K562 (cell line): ENCODE results near the gene ARG1. TPM values are rescaled to one million over a fixed set of nuclear protein-coding genes. Genes with fewer than 3 reads are reported as not detected.

Source experiments
- CBX1 ChIP-seq: sonication (generic); IDR thresholded peaks from 2 replicates; pipeline ENCODE4 v1.6.1; 2016; ENCODE audit warnings: antibody characterized with exemption, low read depth, mild to moderate bottlenecking
- CCAR2 ChIP-seq: fragments of 200-400 bp; formaldehyde crosslinking; IDR thresholded peaks from 2 replicates; pipeline ENCODE4 v1.6.1; 2017; ENCODE audit warnings: mild to moderate bottlenecking, low read depth, low read length
- DDX20 ChIP-seq: fragments of 450-650 bp; IDR thresholded peaks from 2 replicates; pipeline ENCODE4 v1.6.1; 2016; ENCODE audit warnings: missing genetic modification characterization, low read depth, mild to moderate bottlenecking, missing compliant biosample characterization, moderate library complexity
- DPF2 ChIP-seq: fragments of 450-650 bp; IDR thresholded peaks from 2 replicates; pipeline ENCODE4 v1.6.1; 2016
- HCFC1 ChIP-seq: IDR thresholded peaks from 2 replicates; pipeline ENCODE4 v1.6.1; 2012; ENCODE audit warnings: low read depth, low read length, improper control_type of control experiment
- HDGF ChIP-seq: fragments of 450-650 bp; IDR thresholded peaks from 2 replicates; pipeline ENCODE4 v1.6.1; 2016
- KDM2B ChIP-seq: fragments of 250-450 bp; sonication (Bioruptor Pico); IDR thresholded peaks from 2 replicates; pipeline ENCODE4 v1.8.0; 2021; ENCODE audit warnings: mild to moderate bottlenecking, moderate library complexity
- MECOM ChIP-seq: fragments of 250-450 bp; sonication (Bioruptor Pico); IDR thresholded peaks from 2 replicates; pipeline ENCODE4 v1.8.0; 2022; ENCODE audit warnings: inconsistent platforms
- RFX1 ChIP-seq: fragments of 450-650 bp; IDR thresholded peaks from 2 replicates; pipeline ENCODE4 v1.6.1; 2016; ENCODE audit warnings: mild to moderate bottlenecking, moderate library complexity
- SPI1 ChIP-seq: IDR thresholded peaks from 2 replicates; pipeline ENCODE4 v1.6.1; 2011; ENCODE audit warnings: low read depth, low read length, control low read depth, borderline replicate concordance
- TEAD1 ChIP-seq, 2 experiments: fragments of 450-650 bp in 1 of 2; sonication (generic) in 1 of 2; formaldehyde crosslinking; IDR thresholded peaks; 2 replicates each; pipeline versions ENCODE4 v1.4.0 to v1.8.0; 2020 to 2022; ENCODE audit warnings: mild to moderate bottlenecking in 2 of 2, missing genetic modification reagents in 1 of 2
- THRAP3 ChIP-seq: fragments of 450-650 bp; IDR thresholded peaks from 2 replicates; pipeline ENCODE4 v1.6.1; 2016; ENCODE audit warnings: mild to moderate bottlenecking, inconsistent platforms, borderline replicate concordance
- TRIM28 ChIP-seq: fragments of 450-650 bp; IDR thresholded peaks from 2 replicates; pipeline ENCODE4 v1.6.1; 2017
- ZBED1 ChIP-seq: IDR thresholded peaks from 2 replicates; pipeline ENCODE4 v1.6.1; 2014
- ZNF140 ChIP-seq: fragments of 250-450 bp; sonication (Bioruptor Pico); IDR thresholded peaks from 2 replicates; pipeline ENCODE4 v1.8.0; 2021; ENCODE audit warnings: moderate library complexity, mild to moderate bottlenecking, inconsistent platforms
- ZNF174 ChIP-seq: fragments of 250-450 bp; sonication (Bioruptor Pico); IDR thresholded peaks from 2 replicates; pipeline ENCODE4 v1.4.0; 2020; ENCODE audit warnings: mild to moderate bottlenecking
- polyA plus RNA-seq, 8 experiments: library from polyadenylated mRNA; depleted of rRNA in 4 of 8; stranded (reverse) in 5 of 8; unstranded in 3 of 8; fragments of >200 nt; fragmentation: Nextera tagmentation in 2 of 8; fragmentation: Illumina TruSeq in 1 of 8; extraction: Ambion mirVana in 2 of 8; extraction: Trizol in 1 of 8; gene quantifications; 2 replicates each; pipeline versions ENCODE4 v1.2.1 to v1.2.3, GENCODE V29; 2011 to 2014; ENCODE audit warnings: inconsistent platforms in 1 of 8, missing spikeins in 1 of 8
- total RNA-seq, 7 experiments: library from RNA; depleted of rRNA in 6 of 7; stranded (reverse); fragments of >200 nt in 6 of 7; fragmentation: Illumina TruSeq in 2 of 7; extraction: Trizol in 2 of 7; gene quantifications; 2 replicates each; pipeline versions ENCODE4 v1.2.1 to v1.2.3, GENCODE V29; 2011 to 2021; ENCODE audit warnings: low replicate concordance in 1 of 7
- TF ChIP-seq, protein P1 (sequence below): sonication (generic); formaldehyde crosslinking; IDR thresholded peaks from 2 replicates; pipeline ENCODE4 v1.8.1; 2023; ENCODE audit warnings: mild to moderate bottlenecking, missing genetic modification reagents
- TF ChIP-seq, protein P2 (sequence below): fragments of 450-650 bp; IDR thresholded peaks from 2 replicates; pipeline ENCODE4 v1.6.1; 2017; ENCODE audit warnings: antibody characterized with exemption
- TF ChIP-seq, protein P3 (sequence below), 3 experiments: fragments of 200-800 bp in 1 of 3; fragments of 250-450 bp in 1 of 3; fragments of 450-650 bp in 1 of 3; sonication (Bioruptor Pico) in 1 of 3; sonication (Bioruptor generic) in 1 of 3; formaldehyde crosslinking in 1 of 3; IDR thresholded peaks; 2 replicates each; pipeline versions ENCODE4 v1.6.1 to v1.8.0; 2016 to 2022; ENCODE audit warnings: mild to moderate bottlenecking in 2 of 3, missing genetic modification characterization in 2 of 3, missing compliant biosample characterization in 1 of 3, moderate library complexity in 1 of 3
- TF ChIP-seq, protein P4 (sequence below): sonication (generic); formaldehyde crosslinking; IDR thresholded peaks from 2 replicates; pipeline ENCODE4 v1.9.0; 2022; ENCODE audit warnings: mild to moderate bottlenecking, missing genetic modification reagents

The ARG1 gene
- total and polyA plus RNA-seq, 9 of the 15 experiments (the other 6 are each of a cell fraction or from before 2014, with no cell fraction given), result 0.03 to 0.20 (median 0.08) TPM; not detected in 3

DNA sequence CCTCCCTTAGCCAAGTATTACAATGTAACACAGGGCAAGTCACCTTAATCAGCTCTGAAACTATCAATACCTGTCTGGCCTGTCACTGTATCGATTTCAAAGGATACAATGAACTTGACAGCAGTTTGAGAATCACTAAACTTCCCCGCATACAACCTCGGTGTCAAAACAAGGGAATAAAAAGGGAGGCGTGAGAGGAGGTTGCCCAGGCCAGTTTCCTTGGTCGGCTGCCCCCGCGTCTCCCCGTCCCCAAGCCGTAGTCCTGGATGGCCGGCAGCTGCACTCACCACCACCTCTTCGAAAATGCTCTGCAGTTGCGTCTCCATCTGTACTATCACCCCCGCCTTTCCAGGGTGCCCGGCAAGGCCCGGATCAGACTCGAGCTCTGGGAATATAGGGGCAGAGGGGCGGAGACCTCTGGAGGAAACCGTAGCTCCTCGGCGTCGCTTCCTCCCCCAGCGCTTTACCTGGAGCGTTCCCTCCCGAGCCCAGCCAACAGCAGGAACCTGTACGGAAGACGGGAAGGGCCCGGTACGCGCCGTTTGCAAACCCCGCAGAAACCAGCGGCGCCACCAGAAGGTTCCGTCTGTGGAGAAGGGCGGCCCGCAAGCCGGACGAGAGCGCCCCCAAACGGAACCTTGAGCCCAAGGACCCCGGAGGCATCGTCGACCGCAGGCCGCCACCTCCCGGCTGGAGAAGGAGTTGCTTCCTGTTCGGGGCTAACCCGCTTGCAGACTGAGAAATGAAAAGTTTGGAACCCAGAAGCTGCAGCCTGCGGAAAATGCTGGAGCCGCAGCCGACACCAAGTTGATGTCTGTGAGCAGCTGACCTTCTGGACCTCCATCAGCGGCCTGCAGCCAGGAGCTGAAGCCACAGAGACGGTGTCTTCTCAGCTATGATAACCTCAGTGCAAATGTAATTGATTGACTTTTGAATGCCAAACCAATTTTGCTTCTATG lies 55.0 kb downstream of the ARG1 start, which contains the start of gene MED23 (continued):
- peak; percentile 65 to 87 for TF ChIP-seq TEAD1 (CRISPR knock-in tag; IDR thresholded peaks at IDR 0.05)
- TF ChIP-seq DPF2, result peak; percentile 19; the same call in 1 of the 2 replicates
- no peak for TF ChIP-seq DDX20 (tag)
- peak; percentile 14; the same call in 1 of the 2 replicates for TF ChIP-seq KDM2B (CRISPR knock-in tag)
- TF ChIP-seq ZBED1, result peak; percentile 70; the same call in 1 of the 2 replicates
- TF ChIP-seq ZNF174, result peak; percentile 70; the same call in 1 of the 2 replicates
- peak; percentile 74; the same call in 1 of the 2 replicates for TF ChIP-seq THRAP3
- peak; percentile 96 for TF ChIP-seq HCFC1
- no peak for TF ChIP-seq MECOM (CRISPR knock-in tag)
- TF ChIP-seq HDGF, result no peak
- TF ChIP-seq, protein P1, sequence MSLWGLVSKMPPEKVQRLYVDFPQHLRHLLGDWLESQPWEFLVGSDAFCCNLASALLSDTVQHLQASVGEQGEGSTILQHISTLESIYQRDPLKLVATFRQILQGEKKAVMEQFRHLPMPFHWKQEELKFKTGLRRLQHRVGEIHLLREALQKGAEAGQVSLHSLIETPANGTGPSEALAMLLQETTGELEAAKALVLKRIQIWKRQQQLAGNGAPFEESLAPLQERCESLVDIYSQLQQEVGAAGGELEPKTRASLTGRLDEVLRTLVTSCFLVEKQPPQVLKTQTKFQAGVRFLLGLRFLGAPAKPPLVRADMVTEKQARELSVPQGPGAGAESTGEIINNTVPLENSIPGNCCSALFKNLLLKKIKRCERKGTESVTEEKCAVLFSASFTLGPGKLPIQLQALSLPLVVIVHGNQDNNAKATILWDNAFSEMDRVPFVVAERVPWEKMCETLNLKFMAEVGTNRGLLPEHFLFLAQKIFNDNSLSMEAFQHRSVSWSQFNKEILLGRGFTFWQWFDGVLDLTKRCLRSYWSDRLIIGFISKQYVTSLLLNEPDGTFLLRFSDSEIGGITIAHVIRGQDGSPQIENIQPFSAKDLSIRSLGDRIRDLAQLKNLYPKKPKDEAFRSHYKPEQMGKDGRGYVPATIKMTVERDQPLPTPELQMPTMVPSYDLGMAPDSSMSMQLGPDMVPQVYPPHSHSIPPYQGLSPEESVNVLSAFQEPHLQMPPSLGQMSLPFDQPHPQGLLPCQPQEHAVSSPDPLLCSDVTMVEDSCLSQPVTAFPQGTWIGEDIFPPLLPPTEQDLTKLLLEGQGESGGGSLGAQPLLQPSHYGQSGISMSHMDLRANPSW (CRISPR knock-in tag), result peak; percentile 95; the same call in 1 of the 2 replicates
- TF ChIP-seq, protein P2, sequence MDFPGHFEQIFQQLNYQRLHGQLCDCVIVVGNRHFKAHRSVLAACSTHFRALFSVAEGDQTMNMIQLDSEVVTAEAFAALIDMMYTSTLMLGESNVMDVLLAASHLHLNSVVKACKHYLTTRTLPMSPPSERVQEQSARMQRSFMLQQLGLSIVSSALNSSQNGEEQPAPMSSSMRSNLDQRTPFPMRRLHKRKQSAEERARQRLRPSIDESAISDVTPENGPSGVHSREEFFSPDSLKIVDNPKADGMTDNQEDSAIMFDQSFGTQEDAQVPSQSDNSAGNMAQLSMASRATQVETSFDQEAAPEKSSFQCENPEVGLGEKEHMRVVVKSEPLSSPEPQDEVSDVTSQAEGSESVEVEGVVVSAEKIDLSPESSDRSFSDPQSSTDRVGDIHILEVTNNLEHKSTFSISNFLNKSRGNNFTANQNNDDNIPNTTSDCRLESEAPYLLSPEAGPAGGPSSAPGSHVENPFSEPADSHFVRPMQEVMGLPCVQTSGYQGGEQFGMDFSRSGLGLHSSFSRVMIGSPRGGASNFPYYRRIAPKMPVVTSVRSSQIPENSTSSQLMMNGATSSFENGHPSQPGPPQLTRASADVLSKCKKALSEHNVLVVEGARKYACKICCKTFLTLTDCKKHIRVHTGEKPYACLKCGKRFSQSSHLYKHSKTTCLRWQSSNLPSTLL, result no peak
- TF ChIP-seq CBX1, result peak; percentile 94
- TF ChIP-seq, protein P3, sequence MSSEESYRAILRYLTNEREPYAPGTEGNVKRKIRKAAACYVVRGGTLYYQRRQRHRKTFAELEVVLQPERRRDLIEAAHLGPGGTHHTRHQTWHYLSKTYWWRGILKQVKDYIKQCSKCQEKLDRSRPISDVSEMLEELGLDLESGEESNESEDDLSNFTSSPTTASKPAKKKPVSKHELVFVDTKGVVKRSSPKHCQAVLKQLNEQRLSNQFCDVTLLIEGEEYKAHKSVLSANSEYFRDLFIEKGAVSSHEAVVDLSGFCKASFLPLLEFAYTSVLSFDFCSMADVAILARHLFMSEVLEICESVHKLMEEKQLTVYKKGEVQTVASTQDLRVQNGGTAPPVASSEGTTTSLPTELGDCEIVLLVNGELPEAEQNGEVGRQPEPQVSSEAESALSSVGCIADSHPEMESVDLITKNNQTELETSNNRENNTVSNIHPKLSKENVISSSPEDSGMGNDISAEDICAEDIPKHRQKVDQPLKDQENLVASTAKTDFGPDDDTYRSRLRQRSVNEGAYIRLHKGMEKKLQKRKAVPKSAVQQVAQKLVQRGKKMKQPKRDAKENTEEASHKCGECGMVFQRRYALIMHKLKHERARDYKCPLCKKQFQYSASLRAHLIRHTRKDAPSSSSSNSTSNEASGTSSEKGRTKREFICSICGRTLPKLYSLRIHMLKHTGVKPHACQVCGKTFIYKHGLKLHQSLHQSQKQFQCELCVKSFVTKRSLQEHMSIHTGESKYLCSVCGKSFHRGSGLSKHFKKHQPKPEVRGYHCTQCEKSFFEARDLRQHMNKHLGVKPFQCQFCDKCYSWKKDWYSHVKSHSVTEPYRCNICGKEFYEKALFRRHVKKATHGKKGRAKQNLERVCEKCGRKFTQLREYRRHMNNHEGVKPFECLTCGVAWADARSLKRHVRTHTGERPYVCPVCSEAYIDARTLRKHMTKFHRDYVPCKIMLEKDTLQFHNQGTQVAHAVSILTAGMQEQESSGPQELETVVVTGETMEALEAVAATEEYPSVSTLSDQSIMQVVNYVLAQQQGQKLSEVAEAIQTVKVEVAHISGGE (CRISPR knock-in tag; IDR thresholded peaks at IDR 0.05), result peak; percentile 99 to 100 (median 100)
- TF ChIP-seq TRIM28, result peak; percentile 80; the same call in 1 of the 2 replicates
- TF ChIP-seq, protein P4, sequence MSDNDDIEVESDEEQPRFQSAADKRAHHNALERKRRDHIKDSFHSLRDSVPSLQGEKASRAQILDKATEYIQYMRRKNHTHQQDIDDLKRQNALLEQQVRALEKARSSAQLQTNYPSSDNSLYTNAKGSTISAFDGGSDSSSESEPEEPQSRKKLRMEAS, result peak; percentile 75
- no peak for TF ChIP-seq RFX1
- TF ChIP-seq CCAR2, result no peak
- peak; percentile 44; the same call in 1 of the 2 replicates for TF ChIP-seq SPI1
- TF ChIP-seq ZNF140, result no peak
